Spinal cord (tissue), 10 donors: ENCODE results near the gene NRTN. TPM values are rescaled to one million over a fixed set of nuclear protein-coding genes. Genes with fewer than 3 reads are reported as not detected.
A peak's percentile ranks its signal among the peaks of the same experiment; 100 is the strongest.
"Not testable (repeated sequence)": the region's sequence is repeated elsewhere in the genome, so short reads cannot be mapped to it uniquely, and the experiment has no call there.

ENCODE experiments used
- DNase-seq, 6 donors: peaks; one replicate each; pipeline versions ENCODE4 v3.0.0 to v3.0.0-alpha.2; 2013 to 2015; ENCODE audit warnings: low spot score in 6 of 6, low read depth in 4 of 6
- H3K27ac ChIP-seq: one replicate; pipeline ENCODE4 v1.5.1; 2013; ENCODE audit warnings: low read depth, low read length, control low read depth
- H3K27me3 ChIP-seq: one replicate; pipeline ENCODE4 v1.6.1; 2013; ENCODE audit warnings: low read length; ENCODE audit not compliant: control insufficient read depth, insufficient read depth
- H3K36me3 ChIP-seq: one replicate; pipeline ENCODE4 v1.6.1; 2013; ENCODE audit warnings: low read length; ENCODE audit not compliant: control insufficient read depth, insufficient read depth
- H3K4me1 ChIP-seq: one replicate; pipeline ENCODE4 v1.6.1; 2013; ENCODE audit warnings: low read length; ENCODE audit not compliant: control insufficient read depth, insufficient read depth
- H3K4me3 ChIP-seq: one replicate; pipeline ENCODE4 v1.5.1; 2013; ENCODE audit warnings: low read depth, low read length, control low read depth
- H3K9me3 ChIP-seq: one replicate; pipeline ENCODE4 v1.6.1; 2013; ENCODE audit warnings: low read length; ENCODE audit not compliant: control insufficient read depth, insufficient read depth
- WGBS: methylation state at CpG from one replicate; pipeline ENCODE4 v1.1.5; 2013; ENCODE audit warnings: missing lambda C conversion rate; ENCODE audit not compliant: insufficient coverage; 5-methylcytosine and 5-hydroxymethylcytosine counted together
- polyA plus RNA-seq, 2 donors: library from polyadenylated mRNA; unstranded; fragments of 120-200 nt; gene quantifications; one replicate each; pipeline ENCODE4 v1.2.1, GENCODE V29; 2013; ENCODE audit not compliant: insufficient read length in 2 of 2
- total RNA-seq, 2 donors: library from RNA; depleted of rRNA in 1 of 2; stranded (reverse); fragments of 120-200 nt in 1 of 2; fragments of >200 nt in 1 of 2; gene quantifications; one replicate each; pipeline versions ENCODE4 v1.2.3 to v1.2.4, GENCODE V29; 2013 to 2014
- donor health status: healthy.

NRTN gene
- total and polyA plus RNA-seq, 4 donors, result 0.20 to 0.99 (median 0.45) TPM

- H3K27me3 ChIP-seq, DNase-seq, H3K36me3 ChIP-seq, H3K27ac ChIP-seq, H3K4me1 ChIP-seq, H3K4me3 ChIP-seq, H3K9me3 ChIP-seq: not testable (repeated sequence)
- WGBS, result 67% methylated on average over 9 of the region's 10 CpGs
These were observed 43.0 kb downstream of the NRTN start for GRCh38 chr19:5847846-5848245.

GRCh38 chr19:5848621-5849020 lies 43.8 kb downstream of the NRTN start:
- DNase-seq, H3K4me1 ChIP-seq, H3K4me3 ChIP-seq, H3K27ac ChIP-seq, H3K9me3 ChIP-seq, H3K27me3 ChIP-seq, H3K36me3 ChIP-seq: not testable (repeated sequence)
- WGBS, result 44% methylated on average over 5 of the region's 5 CpGs

GRCh38 chr19:5850189-5850588 lies 45.3 kb downstream of the NRTN start:
- WGBS, result 92% methylated on average over 6 of the region's 6 CpGs

GRCh38 chr19:5850743-5851293 lies 46.0 kb downstream of the NRTN start:
- H3K4me3 ChIP-seq, result no peak overlapping the region
- no peaks in the 10 kb centered on the region for H3K9me3 ChIP-seq
- DNase-seq, result peak in 2 of 6 donors; percentile 27 to 51
- H3K27ac ChIP-seq, result no peak overlapping the region
- no peaks in the 10 kb centered on the region for H3K27me3 ChIP-seq
- no peaks in the 10 kb centered on the region for H3K36me3 ChIP-seq
- 21% methylated on average over 2 of the region's 5 CpGs for WGBS
- H3K4me1 ChIP-seq, result no peaks in the 10 kb centered on the region

More at GRCh38 chr19:5850189-5850588, 45.3 kb downstream of the NRTN start:
- Histone ChIP-seq H3K4me3 (no peak overlapping the region), H3K36me3 (no peaks in the 10 kb centered on the region), H3K27ac (no peak overlapping the region), H3K27me3 (no peaks in the 10 kb centered on the region), H3K9me3 (no peaks in the 10 kb centered on the region), H3K4me1 (no peaks in the 10 kb centered on the region)
- no peak for DNase-seq

- Histone ChIP-seq H3K9me3 (no peaks in the 10 kb centered on the region), H3K27me3 (no peaks in the 10 kb centered on the region), H3K36me3 (no peaks in the 10 kb centered on the region), H3K4me3 (no peak within 1 kb of the TSS), H3K4me1 (no peaks in the 10 kb centered on the region), H3K27ac (no peak within 1 kb of the TSS)
- 77% methylated on average over 10 of the region's 10 CpGs for WGBS
- DNase-seq, result no peak
These were observed 46.4 kb downstream of the NRTN start, which contains the start of gene FUT3 for GRCh38 chr19:5851302-5851701. FUT3 (minus strand) TSS chr19:5851449.

GRCh38 chr19:5854121-5854520 lies 49.3 kb downstream of the NRTN start:
- 91% methylated on average over 10 of the region's 10 CpGs for WGBS
- not testable (repeated sequence) for H3K27me3 ChIP-seq, DNase-seq, H3K27ac ChIP-seq, H3K4me3 ChIP-seq, H3K36me3 ChIP-seq, H3K9me3 ChIP-seq, H3K4me1 ChIP-seq

GRCh38 chr19:5855151-5855550 lies 50.3 kb downstream of the NRTN start:
- not testable (repeated sequence) for H3K4me1 ChIP-seq, H3K4me3 ChIP-seq, H3K36me3 ChIP-seq, H3K9me3 ChIP-seq, DNase-seq, H3K27ac ChIP-seq, H3K27me3 ChIP-seq
- 45% methylated on average over 9 of the region's 9 CpGs for WGBS

- no peak for DNase-seq
- no peaks in the 10 kb centered on the region for H3K27me3 ChIP-seq
- H3K36me3 ChIP-seq, result no peaks in the 10 kb centered on the region
- no peaks in the 10 kb centered on the region for H3K4me1 ChIP-seq
- H3K4me3 ChIP-seq, result no peak overlapping the region
- 89% methylated on average over 18 of the region's 18 CpGs for WGBS
- no peaks in the 10 kb centered on the region for H3K9me3 ChIP-seq
- no peak overlapping the region for H3K27ac ChIP-seq
These were observed 52.6 kb downstream of the NRTN start for GRCh38 chr19:5857203-5858081.

- Histone ChIP-seq H3K27me3 (no peaks in the 10 kb centered on the region), H3K9me3 (no peaks in the 10 kb centered on the region), H3K27ac (no peak overlapping the region), H3K4me1 (no peaks in the 10 kb centered on the region), H3K36me3 (no peaks in the 10 kb centered on the region), H3K4me3 (no peak overlapping the region)
- WGBS, result 60% methylated on average over 7 of the region's 11 CpGs
- no peak for DNase-seq
These were observed 58.3 kb downstream of the NRTN start for GRCh38 chr19:5863030-5863665.
